Measurements from ENCODE around the gene GALK1. TPM values are rescaled to one million over a fixed set of nuclear protein-coding genes. Genes with fewer than 3 reads are reported as not detected.

Gene GALK1
- total and polyA plus RNA-seq, 2 donors = 32.6 to 37.3 TPM

- peaks cover 0 to 5% of the 10 kb centered on the region in 2 donors for H3K9me3 ChIP-seq (ENCODE audit: control insufficient read depth in 2 of 2, insufficient read depth in 1 of 2, low read length in 1 of 2)
- 94% methylated on average over 9 of the region's 9 CpGs for WGBS
- no peaks in the 10 kb centered on the region for H3K36me3 ChIP-seq (ENCODE audit: control insufficient read depth in 2 of 2, insufficient read depth in 2 of 2, low read length in 1 of 2)
- H3K4me1 ChIP-seq (ENCODE audit: control insufficient read depth in 2 of 2, insufficient read depth in 2 of 2, low read length in 2 of 2) = peaks cover 2 to 11% of the 10 kb centered on the region in 2 donors
- H3K4me3 ChIP-seq (ENCODE audit: low read length in 2 of 2) = no peak overlapping the region
- H3K27ac ChIP-seq (ENCODE audit: low read depth in 1 of 2, low read length in 1 of 2) = no peak overlapping the region
- no peak for DNase-seq (ENCODE audit: low read depth in 6 of 9, low spot score in 9 of 9)
- H3K27me3 ChIP-seq (ENCODE audit: control insufficient read depth in 2 of 2, insufficient read depth in 1 of 2, low read length in 1 of 2) = peaks cover 0 to 15% of the 10 kb centered on the region in 2 donors
Observed at GRCh38 chr17:75748706-75749105, 16.3 kb downstream of the GALK1 start.

DNA sequence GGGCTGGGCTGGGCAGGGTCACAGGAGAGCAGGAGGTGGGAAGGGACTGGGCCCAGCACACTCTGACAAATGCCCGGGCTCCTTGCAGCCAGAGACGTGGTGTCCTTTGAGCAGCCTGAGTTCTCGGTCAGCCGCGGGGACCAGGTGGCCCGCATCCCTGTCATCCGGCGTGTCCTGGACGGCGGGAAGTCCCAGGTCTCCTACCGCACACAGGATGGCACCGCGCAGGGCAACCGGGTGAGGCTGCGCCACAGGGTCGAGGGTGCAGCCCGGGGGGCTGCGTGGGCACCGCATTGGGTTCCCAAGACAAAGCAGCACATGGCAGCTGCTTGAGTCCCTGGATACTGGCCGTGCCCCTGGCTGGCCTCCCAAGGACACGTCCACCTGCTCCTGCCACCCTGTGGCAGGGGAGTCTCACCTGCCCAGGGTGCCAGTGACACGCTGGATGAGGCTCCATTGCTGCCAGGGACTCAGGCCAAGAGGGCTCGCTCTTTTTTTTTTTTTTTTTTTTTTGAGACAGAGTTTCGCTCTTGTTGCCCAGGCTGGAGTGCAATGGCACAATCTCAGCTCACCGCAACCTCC is 21.3 kb downstream of the GALK1 start:
- H3K36me3 ChIP-seq (ENCODE audit: control insufficient read depth in 2 of 2, insufficient read depth in 2 of 2, low read length in 1 of 2) = no peaks in the 10 kb centered on the region
- no peaks in the 10 kb centered on the region for H3K9me3 ChIP-seq (ENCODE audit: control insufficient read depth in 2 of 2, insufficient read depth in 1 of 2, low read length in 1 of 2)
- no peak overlapping the region for H3K27ac ChIP-seq (ENCODE audit: low read depth in 1 of 2, low read length in 1 of 2)
- peaks cover 2 to 3% of the 10 kb centered on the region in 2 donors for H3K4me1 ChIP-seq (ENCODE audit: control insufficient read depth in 2 of 2, insufficient read depth in 2 of 2, low read length in 2 of 2)
- H3K27me3 ChIP-seq (ENCODE audit: control insufficient read depth in 2 of 2, insufficient read depth in 1 of 2, low read length in 1 of 2) = no peaks in the 10 kb centered on the region
- WGBS = 97% methylated on average over 25 of the region's 25 CpGs
- no peak for DNase-seq (ENCODE audit: low read depth in 6 of 9, low spot score in 9 of 9)
- no peak overlapping the region for H3K4me3 ChIP-seq (ENCODE audit: low read length in 2 of 2)

- Histone ChIP-seq H3K4me1 (ENCODE audit: control insufficient read depth in 2 of 2, insufficient read depth in 2 of 2, low read length in 2 of 2) (no peaks in the 10 kb centered on the region), H3K27me3 (ENCODE audit: control insufficient read depth in 2 of 2, insufficient read depth in 1 of 2, low read length in 1 of 2) (no peaks in the 10 kb centered on the region), H3K27ac (ENCODE audit: low read depth in 1 of 2, low read length in 1 of 2) (no peak overlapping the region), H3K36me3 (ENCODE audit: control insufficient read depth in 2 of 2, insufficient read depth in 2 of 2, low read length in 1 of 2) (no peaks in the 10 kb centered on the region), H3K4me3 (ENCODE audit: low read length in 2 of 2) (no peak overlapping the region), H3K9me3 (ENCODE audit: control insufficient read depth in 2 of 2, insufficient read depth in 1 of 2, low read length in 1 of 2) (no peaks in the 10 kb centered on the region)
- no peak for DNase-seq (ENCODE audit: low read depth in 6 of 9, low spot score in 9 of 9)
- 92% methylated on average over 25 of the region's 25 CpGs for WGBS
Observed at GRCh38 chr17:75742337-75742736, 22.7 kb downstream of the GALK1 start.

DNA sequence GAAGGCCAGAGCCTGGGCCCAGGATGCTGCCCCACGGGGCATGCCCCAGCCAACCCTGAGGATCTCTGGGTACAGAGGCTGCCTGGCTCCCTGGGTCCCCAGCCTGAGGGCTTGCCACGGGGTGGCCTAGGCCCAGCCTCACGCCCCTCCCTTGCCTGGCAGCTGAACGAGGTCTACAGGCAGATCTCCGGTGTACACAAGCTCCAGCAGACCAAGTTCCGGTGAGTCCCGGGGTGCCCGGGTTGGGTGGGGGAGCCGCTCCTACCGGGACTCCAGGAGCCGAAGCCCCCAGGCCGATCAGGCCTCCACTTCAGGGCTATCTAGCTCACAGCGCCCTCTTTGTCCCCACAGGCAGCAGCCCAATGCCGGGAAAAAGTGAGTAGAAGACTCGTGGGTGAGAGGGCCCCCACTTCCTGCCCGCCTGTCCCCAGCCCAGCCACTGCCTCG is 24.3 kb downstream of the GALK1 start:
- Histone ChIP-seq H3K9me3 (ENCODE audit: control insufficient read depth in 2 of 2, insufficient read depth in 1 of 2, low read length in 1 of 2) (no peaks in the 10 kb centered on the region), H3K27me3 (ENCODE audit: control insufficient read depth in 2 of 2, insufficient read depth in 1 of 2, low read length in 1 of 2) (no peaks in the 10 kb centered on the region), H3K27ac (ENCODE audit: low read depth in 1 of 2, low read length in 1 of 2) (no peak overlapping the region), H3K4me3 (ENCODE audit: low read length in 2 of 2) (no peak overlapping the region), H3K36me3 (ENCODE audit: control insufficient read depth in 2 of 2, insufficient read depth in 2 of 2, low read length in 1 of 2) (no peaks in the 10 kb centered on the region), H3K4me1 (ENCODE audit: control insufficient read depth in 2 of 2, insufficient read depth in 2 of 2, low read length in 2 of 2) (no peaks in the 10 kb centered on the region)
- DNase-seq (ENCODE audit: low read depth in 6 of 9, low spot score in 9 of 9) = no peak
- 91% methylated on average over 17 of the region's 17 CpGs for WGBS

DNA sequence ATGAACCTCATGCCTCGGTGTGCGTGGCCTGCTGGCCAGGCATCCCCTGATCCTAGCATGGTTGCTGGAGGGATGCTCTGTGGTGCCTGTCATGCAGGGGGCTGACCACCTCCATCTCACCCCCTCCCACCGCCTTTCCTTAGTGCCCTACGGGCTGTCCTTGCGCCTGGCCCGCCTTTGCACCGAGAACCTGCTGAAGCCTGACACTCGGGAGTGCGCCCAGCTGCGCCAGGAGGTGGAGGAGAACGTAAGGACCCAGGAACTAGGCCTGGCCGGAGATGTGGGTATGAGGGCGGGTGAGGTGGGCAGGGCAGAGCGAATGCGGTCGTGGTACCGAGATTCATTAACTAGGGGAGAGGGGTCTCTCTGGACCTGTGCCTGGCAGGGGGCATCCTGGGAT is 24.8 kb downstream of the GALK1 start:
- Histone ChIP-seq H3K9me3 (ENCODE audit: control insufficient read depth in 2 of 2, insufficient read depth in 1 of 2, low read length in 1 of 2) (no peaks in the 10 kb centered on the region), H3K27ac (ENCODE audit: low read depth in 1 of 2, low read length in 1 of 2) (no peak overlapping the region), H3K4me3 (ENCODE audit: low read length in 2 of 2) (no peak overlapping the region), H3K36me3 (ENCODE audit: control insufficient read depth in 2 of 2, insufficient read depth in 2 of 2, low read length in 1 of 2) (no peaks in the 10 kb centered on the region), H3K27me3 (ENCODE audit: control insufficient read depth in 2 of 2, insufficient read depth in 1 of 2, low read length in 1 of 2) (no peaks in the 10 kb centered on the region), H3K4me1 (ENCODE audit: control insufficient read depth in 2 of 2, insufficient read depth in 2 of 2, low read length in 2 of 2) (no peaks in the 10 kb centered on the region)
- WGBS = 99% methylated on average over 17 of the region's 17 CpGs
- no peak for DNase-seq (ENCODE audit: low read depth in 6 of 9, low spot score in 9 of 9)

DNA sequence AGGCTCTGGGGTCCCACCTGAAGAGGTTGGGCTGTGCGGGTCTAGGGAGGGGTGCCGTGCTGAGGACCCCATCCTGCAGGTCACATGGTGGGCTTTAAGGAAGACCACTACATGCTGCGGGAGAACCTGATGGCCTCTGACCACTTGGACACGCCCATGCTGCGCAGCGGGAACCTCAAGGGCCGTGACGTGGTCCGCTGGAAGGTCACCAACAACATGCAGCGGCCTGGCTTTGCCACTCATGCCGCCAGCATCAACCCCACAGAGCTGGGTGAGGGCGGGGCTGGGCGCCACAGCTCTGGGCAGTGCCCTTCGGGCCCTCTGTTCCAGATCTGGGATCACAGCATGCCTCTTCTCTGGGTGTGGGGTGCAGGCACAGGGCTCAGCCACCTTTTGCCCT is 25.2 kb downstream of the GALK1 start:
- no peak for DNase-seq (ENCODE audit: low read depth in 6 of 9, low spot score in 9 of 9)
- H3K27ac ChIP-seq (ENCODE audit: low read depth in 1 of 2, low read length in 1 of 2) = no peak overlapping the region
- no peaks in the 10 kb centered on the region for H3K27me3 ChIP-seq (ENCODE audit: control insufficient read depth in 2 of 2, insufficient read depth in 1 of 2, low read length in 1 of 2)
- WGBS = 97% methylated on average over 14 of the region's 14 CpGs
- no peaks in the 10 kb centered on the region for H3K9me3 ChIP-seq (ENCODE audit: control insufficient read depth in 2 of 2, insufficient read depth in 1 of 2, low read length in 1 of 2)
- H3K4me3 ChIP-seq (ENCODE audit: low read length in 2 of 2) = no peak overlapping the region
- H3K4me1 ChIP-seq (ENCODE audit: control insufficient read depth in 2 of 2, insufficient read depth in 2 of 2, low read length in 2 of 2) = no peaks in the 10 kb centered on the region
- no peaks in the 10 kb centered on the region for H3K36me3 ChIP-seq (ENCODE audit: control insufficient read depth in 2 of 2, insufficient read depth in 2 of 2, low read length in 1 of 2)

- H3K4me1 ChIP-seq (ENCODE audit: control insufficient read depth in 2 of 2, insufficient read depth in 2 of 2, low read length in 2 of 2) = no peaks in the 10 kb centered on the region
- H3K36me3 ChIP-seq (ENCODE audit: control insufficient read depth in 2 of 2, insufficient read depth in 2 of 2, low read length in 1 of 2) = no peaks in the 10 kb centered on the region
Observed at GRCh38 chr17:75739174-75739573, 25.8 kb downstream of the GALK1 start.

DNA sequence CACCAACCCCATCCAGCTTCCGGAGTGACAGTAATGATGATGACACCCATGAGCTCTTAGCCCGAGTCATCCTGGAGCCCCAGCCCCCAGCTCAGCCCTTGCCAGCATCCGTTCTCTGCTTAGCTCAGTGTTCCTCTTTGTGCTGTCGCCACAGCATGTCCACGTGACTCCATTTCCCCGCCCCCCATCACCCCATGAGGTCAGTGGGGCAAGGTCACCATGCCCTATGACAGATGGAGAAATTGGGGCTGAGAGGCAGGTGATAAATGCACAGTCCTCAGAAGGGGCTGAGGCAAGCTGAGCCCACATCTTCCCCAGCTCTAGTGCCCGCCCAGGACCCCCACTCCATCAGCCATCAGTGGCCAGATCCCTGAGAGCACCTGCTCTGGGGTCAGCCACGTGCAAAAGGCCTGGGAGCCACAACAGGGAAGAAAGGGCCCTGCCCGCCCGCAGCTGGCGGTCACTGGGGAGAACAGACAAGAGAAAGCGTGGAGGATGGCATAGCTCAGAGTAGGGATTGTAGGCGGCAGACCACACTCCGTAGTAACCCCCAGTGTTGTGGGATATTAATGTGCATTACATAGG is 26.7 kb downstream of the GALK1 start:
- Histone ChIP-seq H3K27ac (ENCODE audit: low read depth in 1 of 2, low read length in 1 of 2) (no peak overlapping the region), H3K4me3 (ENCODE audit: low read length in 2 of 2) (no peak overlapping the region), H3K36me3 (ENCODE audit: control insufficient read depth in 2 of 2, insufficient read depth in 2 of 2, low read length in 1 of 2) (no peaks in the 10 kb centered on the region), H3K27me3 (ENCODE audit: control insufficient read depth in 2 of 2, insufficient read depth in 1 of 2, low read length in 1 of 2) (no peaks in the 10 kb centered on the region), H3K4me1 (ENCODE audit: control insufficient read depth in 2 of 2, insufficient read depth in 2 of 2, low read length in 2 of 2) (no peaks in the 10 kb centered on the region), H3K9me3 (ENCODE audit: control insufficient read depth in 2 of 2, insufficient read depth in 1 of 2, low read length in 1 of 2) (no peaks in the 10 kb centered on the region)
- peak in 1 of 9 donors; percentile 22 for DNase-seq (ENCODE audit: low read depth in 6 of 9, low spot score in 9 of 9)
- 60% methylated on average over 14 of the region's 14 CpGs for WGBS

More at GRCh38 chr17:75739174-75739573, 25.8 kb downstream of the GALK1 start:
- no peak for DNase-seq (ENCODE audit: low read depth in 6 of 9, low spot score in 9 of 9)
- H3K27ac ChIP-seq (ENCODE audit: low read depth in 1 of 2, low read length in 1 of 2) = no peak overlapping the region
- H3K9me3 ChIP-seq (ENCODE audit: control insufficient read depth in 2 of 2, insufficient read depth in 1 of 2, low read length in 1 of 2) = no peaks in the 10 kb centered on the region
- no peaks in the 10 kb centered on the region for H3K27me3 ChIP-seq (ENCODE audit: control insufficient read depth in 2 of 2, insufficient read depth in 1 of 2, low read length in 1 of 2)
- H3K4me3 ChIP-seq (ENCODE audit: low read length in 2 of 2) = no peak overlapping the region
- WGBS = 95% methylated on average over 7 of the region's 7 CpGs

DNA sequence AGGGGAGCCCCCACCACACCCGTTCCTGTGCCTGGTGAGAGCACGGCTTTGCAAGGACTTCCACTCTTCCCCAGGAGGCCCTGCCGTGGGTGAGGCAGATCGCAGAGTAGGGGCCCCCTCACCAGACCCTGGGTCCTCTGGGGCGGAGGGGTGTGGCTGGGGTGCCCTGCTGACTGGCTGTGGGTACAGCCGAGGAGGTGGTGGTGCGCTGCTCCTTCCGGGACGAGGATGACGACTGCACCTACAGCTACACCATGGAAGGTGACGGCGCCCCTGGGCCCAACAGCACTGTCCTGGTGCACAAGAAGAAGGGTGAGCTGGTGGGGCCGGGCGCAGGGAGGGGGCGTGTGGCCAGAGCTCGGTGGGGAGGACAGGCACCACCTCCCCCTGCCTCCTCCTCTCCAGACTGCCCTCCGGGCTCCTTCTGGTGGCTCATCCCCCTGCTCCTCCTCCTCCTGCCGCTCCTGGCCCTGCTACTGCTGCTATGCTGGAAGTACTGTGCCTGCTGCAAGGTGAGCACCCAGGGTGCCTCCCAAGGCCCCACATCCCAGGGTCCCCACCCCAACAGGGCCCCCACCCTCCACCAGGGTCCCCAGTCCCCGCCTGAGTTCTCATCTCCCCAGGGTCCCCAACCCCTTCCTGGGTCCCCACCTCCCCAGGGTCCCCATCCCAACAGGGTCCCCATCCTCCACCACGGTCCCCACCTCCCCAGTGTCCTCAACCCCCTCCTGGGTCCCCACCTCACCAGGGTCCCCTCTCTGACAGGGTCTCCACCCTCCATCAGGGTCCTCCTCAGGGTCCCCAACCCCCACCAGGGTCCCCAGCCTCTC is 27.6 kb downstream of the GALK1 start:
- H3K27ac ChIP-seq (ENCODE audit: low read depth in 1 of 2, low read length in 1 of 2) = no peak overlapping the region
- 92% methylated on average over 20 of the region's 20 CpGs for WGBS
- H3K36me3 ChIP-seq (ENCODE audit: control insufficient read depth in 2 of 2, insufficient read depth in 2 of 2, low read length in 1 of 2) = no peaks in the 10 kb centered on the region
- no peaks in the 10 kb centered on the region for H3K4me1 ChIP-seq (ENCODE audit: control insufficient read depth in 2 of 2, insufficient read depth in 2 of 2, low read length in 2 of 2)
- DNase-seq (ENCODE audit: low read depth in 6 of 9, low spot score in 9 of 9) = no peak
- no peaks in the 10 kb centered on the region for H3K27me3 ChIP-seq (ENCODE audit: control insufficient read depth in 2 of 2, insufficient read depth in 1 of 2, low read length in 1 of 2)
- H3K9me3 ChIP-seq (ENCODE audit: control insufficient read depth in 2 of 2, insufficient read depth in 1 of 2, low read length in 1 of 2) = no peaks in the 10 kb centered on the region
- H3K4me3 ChIP-seq (ENCODE audit: low read length in 2 of 2) = no peak overlapping the region
